Subcutaneous abdominal adipose tissue (tissue), 5 donors: Measurements from ENCODE around the gene RFX5.

Experiments
- H3K27ac ChIP-seq: one replicate; pipeline ENCODE4 v1.7.0; 2013; ENCODE audit warnings: low read depth, mild to moderate bottlenecking, inconsistent platforms, low read length, moderate library complexity
- H3K27me3 ChIP-seq, 5 donors: one replicate each; pipeline ENCODE4 v1.7.0; 2013; ENCODE audit warnings: low read length in 5 of 5, inconsistent platforms in 1 of 5; ENCODE audit not compliant: control insufficient read depth in 5 of 5, insufficient read depth in 4 of 5
- H3K36me3 ChIP-seq, 5 donors: one replicate each; pipeline ENCODE4 v1.7.0; 2013; ENCODE audit warnings: low read length in 5 of 5; ENCODE audit not compliant: control insufficient read depth in 5 of 5, insufficient read depth in 5 of 5
- H3K4me1 ChIP-seq, 5 donors: one replicate each; pipeline ENCODE4 v1.7.0; 2013; ENCODE audit warnings: low read length in 5 of 5, mild to moderate bottlenecking in 3 of 5, moderate library complexity in 1 of 5; ENCODE audit not compliant: control insufficient read depth in 5 of 5, insufficient read depth in 5 of 5
- H3K4me3 ChIP-seq, 5 donors: one replicate each; pipeline ENCODE4 v1.7.0; 2013; ENCODE audit warnings: low read length in 5 of 5, low read depth in 1 of 5
- H3K9ac ChIP-seq, 5 donors: one replicate each; pipeline ENCODE4 v1.7.0; 2013; ENCODE audit warnings: low read length in 5 of 5, mild to moderate bottlenecking in 4 of 5, moderate library complexity in 3 of 5
- H3K9me3 ChIP-seq, 5 donors: one replicate each; pipeline ENCODE4 v1.7.0; 2013; ENCODE audit warnings: low read length in 5 of 5; ENCODE audit not compliant: control insufficient read depth in 5 of 5
- donor health status: healthy.
- donor health status: healthy.
- donor health status: healthy.
- donor health status: healthy.
- donor health status: healthy.

The RFX5 gene

GRCh38 chr1:151311589-151312331, 35.3 kb downstream of the RFX5 start:
- H3K27ac ChIP-seq, result peak overlapping the region; percentile 99
- H3K9me3 ChIP-seq, result no peaks in the 10 kb centered on the region
- peak overlapping the region in 2 of 5 donors; percentile 17 to 26 for H3K4me3 ChIP-seq
- peaks cover 6 to 68% (median 59%) of the 10 kb centered on the region in 5 donors for H3K36me3 ChIP-seq
- peak overlapping the region; percentile 40 to 80 (median 72) for H3K9ac ChIP-seq
- peaks cover 30 to 72% (median 66%) of the 10 kb centered on the region in 5 donors for H3K4me1 ChIP-seq
- no peaks in the 10 kb centered on the region for H3K27me3 ChIP-seq

- Histone ChIP-seq H3K9me3 (no peaks in the 10 kb centered on the region), H3K27ac (peak overlapping the region; percentile 99), H3K9ac (peak overlapping the region; percentile 39 to 80 (median 59)), H3K27me3 (no peaks in the 10 kb centered on the region), H3K4me1 (peaks cover 30 to 71% (median 66%) of the 10 kb centered on the region in 5 donors), H3K4me3 (peak overlapping the region in 1 of 5 donors; percentile 17), H3K36me3 (peaks cover 9 to 70% (median 62%) of the 10 kb centered on the region in 5 donors)
Observed at GRCh38 chr1:151311011-151311410, 36.0 kb downstream of the RFX5 start.

GRCh38 chr1:151309811-151310323, 37.2 kb downstream of the RFX5 start:
- Histone ChIP-seq H3K4me1 (peaks cover 26 to 64% (median 61%) of the 10 kb centered on the region in 5 donors), H3K27ac (peak overlapping the region; percentile 99), H3K27me3 (no peaks in the 10 kb centered on the region), H3K9me3 (no peaks in the 10 kb centered on the region), H3K36me3 (peaks cover 18 to 72% (median 63%) of the 10 kb centered on the region in 5 donors), H3K4me3 (peak overlapping the region in 1 of 5 donors; percentile 2), H3K9ac (peak overlapping the region; percentile 26 to 80 (median 59))

- Histone ChIP-seq H3K4me1 (no peaks in the 10 kb centered on the region), H3K36me3 (peaks cover 22 to 96% (median 90%) of the 10 kb centered on the region in 5 donors), H3K27me3 (no peaks in the 10 kb centered on the region)
Observed at GRCh38 chr1:151294742-151295462, 52.1 kb downstream of the RFX5 start.

GRCh38 chr1:151293093-151293492, 54.0 kb downstream of the RFX5 start:
- Histone ChIP-seq H3K4me1 (peaks cover 0 to 9% (median 0%) of the 10 kb centered on the region in 5 donors), H3K9me3 (no peaks in the 10 kb centered on the region), H3K36me3 (peaks cover 10 to 97% (median 90%) of the 10 kb centered on the region in 5 donors), H3K27ac (no peak overlapping the region), H3K4me3 (no peak overlapping the region), H3K9ac (no peak overlapping the region), H3K27me3 (no peaks in the 10 kb centered on the region)

More at GRCh38 chr1:151294742-151295462, 52.1 kb downstream of the RFX5 start:
- H3K4me3 ChIP-seq, result no peak overlapping the region
- H3K9me3 ChIP-seq, result no peaks in the 10 kb centered on the region
- H3K27ac ChIP-seq, result no peak overlapping the region
- H3K9ac ChIP-seq, result no peak overlapping the region

GRCh38 chr1:151292207-151293030, 54.6 kb downstream of the RFX5 start:
- H3K36me3 ChIP-seq, result peaks cover 7 to 97% (median 90%) of the 10 kb centered on the region in 5 donors
- no peak overlapping the region for H3K4me3 ChIP-seq
- H3K27me3 ChIP-seq, result no peaks in the 10 kb centered on the region
- no peak overlapping the region for H3K9ac ChIP-seq
- no peaks in the 10 kb centered on the region for H3K9me3 ChIP-seq
- H3K4me1 ChIP-seq, result peaks cover 0 to 9% (median 0%) of the 10 kb centered on the region in 5 donors
- H3K27ac ChIP-seq, result no peak overlapping the region

- Histone ChIP-seq H3K9ac (no peak overlapping the region), H3K27ac (no peak overlapping the region), H3K27me3 (no peaks in the 10 kb centered on the region), H3K36me3 (peaks cover 7 to 98% (median 94%) of the 10 kb centered on the region in 5 donors), H3K9me3 (no peaks in the 10 kb centered on the region), H3K4me1 (peaks cover 0 to 9% (median 0%) of the 10 kb centered on the region in 5 donors), H3K4me3 (no peak overlapping the region)
Observed at GRCh38 chr1:151290709-151291303, 56.2 kb downstream of the RFX5 start.
